Stimulated activated CD4-positive, alpha-beta T cell treated with anti-CD3 and anti-CD28 coated beads, TNF-alpha, amount 100 ng/mL, for 1 hour (primary cell): ENCODE results near the gene RUVBL1.

ENCODE experiments used
- DNase-seq, 3 donors: peaks; one replicate each; pipeline ENCODE4 v3.0.0-alpha.2; 2020; ENCODE audit warnings: low read depth in 3 of 3, low spot score in 1 of 3

Gene RUVBL1

DNA sequence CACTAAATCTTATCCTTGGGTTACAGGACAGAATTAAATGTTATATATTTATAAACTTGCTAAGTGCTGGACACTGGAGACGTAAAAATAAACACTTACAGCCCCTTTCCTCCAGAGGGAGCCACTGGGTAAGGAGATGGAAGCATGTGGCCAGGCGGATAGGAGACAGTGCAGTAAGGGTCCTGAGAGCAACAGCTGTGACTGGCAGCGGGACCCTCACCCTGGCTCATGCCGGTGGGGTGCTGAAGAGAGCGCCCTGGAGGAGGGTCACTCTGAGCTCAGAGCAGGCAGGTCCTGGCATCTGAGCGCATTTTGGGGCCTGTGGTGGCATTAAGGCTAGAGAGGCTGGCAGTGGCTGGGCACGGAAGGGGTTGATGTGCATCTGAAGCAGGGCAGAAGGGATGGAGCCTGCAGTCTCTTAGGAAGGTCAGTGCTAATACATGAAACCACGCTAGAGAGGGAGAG lies 55.4 kb downstream of the RUVBL1 start:
- DNase-seq: no peak

GRCh38 chr3:128067489-128067888 lies 56.1 kb downstream of the RUVBL1 start:
- no peak for DNase-seq

GRCh38 chr3:128066676-128067075 lies 56.9 kb downstream of the RUVBL1 start:
- no peak for DNase-seq

DNA sequence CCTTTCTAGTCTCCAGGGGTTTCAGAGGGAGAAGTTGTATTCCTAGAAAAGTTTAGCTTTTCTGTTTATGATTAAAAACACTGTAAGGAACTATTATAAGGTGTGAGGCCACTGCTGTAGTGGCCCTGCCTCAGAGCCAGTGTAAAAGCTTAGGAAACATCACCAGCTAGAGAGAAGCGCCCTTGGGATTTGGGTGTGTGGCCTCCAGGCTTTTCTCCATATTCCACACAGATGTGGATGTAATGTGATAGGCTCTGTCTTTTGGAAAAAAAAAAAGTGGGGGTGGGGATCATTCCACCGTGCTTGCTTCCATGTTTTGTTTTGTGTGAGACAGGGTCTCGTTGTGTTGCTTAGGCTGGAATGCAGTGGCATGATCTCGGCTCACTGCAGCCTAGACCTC lies 57.5 kb downstream of the RUVBL1 start:
- no peak for DNase-seq

GRCh38 chr3:128064962-128065361 lies 58.6 kb downstream of the RUVBL1 start:
- DNase-seq: no peak

DNA sequence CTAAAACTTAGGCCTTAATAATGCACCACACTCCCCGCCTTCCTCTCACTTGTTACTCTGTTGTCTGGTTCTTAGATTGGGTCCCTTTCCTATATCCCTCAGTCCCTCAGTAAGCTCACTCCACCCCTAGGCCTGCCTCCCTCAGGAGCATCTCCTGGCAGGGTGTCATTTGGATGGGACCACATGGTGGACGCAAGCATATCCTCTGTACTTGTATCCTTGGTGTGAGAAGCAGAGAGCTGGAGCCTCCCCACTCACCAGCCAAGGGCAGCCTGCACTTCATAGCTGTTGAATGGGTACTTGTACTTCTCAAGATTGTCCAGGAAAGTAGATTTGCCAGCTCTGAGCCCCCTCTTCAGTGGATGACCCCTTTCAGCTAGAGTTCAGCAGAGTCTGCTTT lies 59.7 kb downstream of the RUVBL1 start:
- no peak for DNase-seq

DNA sequence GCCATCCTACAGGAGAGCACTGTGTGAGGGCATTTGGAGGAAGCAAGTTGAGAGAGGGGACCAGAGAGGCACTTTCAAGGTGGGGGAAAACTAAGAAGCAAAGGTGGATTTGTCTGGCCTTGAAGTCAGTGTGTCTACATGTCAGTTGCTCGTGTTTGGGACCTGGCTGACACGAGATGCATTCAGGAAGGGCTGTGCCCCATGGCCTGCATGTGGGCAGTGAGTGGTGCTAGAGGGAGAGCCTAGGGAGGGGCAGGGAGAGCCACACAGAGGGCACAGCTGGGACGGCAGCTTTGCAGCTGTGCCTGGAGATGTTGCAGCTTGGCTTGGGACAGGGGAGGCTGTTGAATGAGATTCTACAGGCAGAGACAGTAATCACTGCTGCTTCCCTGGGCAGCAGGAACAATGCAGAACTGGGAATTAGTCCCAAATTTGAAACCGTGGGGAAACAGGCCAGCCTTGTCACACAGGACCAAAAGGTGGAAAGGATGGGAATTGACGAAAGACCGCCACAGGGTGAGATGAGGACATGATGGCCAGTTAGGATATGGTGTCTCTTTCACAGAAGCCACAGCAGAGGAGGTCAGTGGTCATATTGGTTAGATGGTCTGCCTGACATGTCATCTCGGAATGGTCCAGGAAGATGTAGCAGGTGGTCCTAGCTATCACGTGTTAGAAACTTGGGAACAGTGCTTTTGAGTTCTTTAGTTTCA lies 61.4 kb downstream of the RUVBL1 start:
- no peak for DNase-seq

DNA sequence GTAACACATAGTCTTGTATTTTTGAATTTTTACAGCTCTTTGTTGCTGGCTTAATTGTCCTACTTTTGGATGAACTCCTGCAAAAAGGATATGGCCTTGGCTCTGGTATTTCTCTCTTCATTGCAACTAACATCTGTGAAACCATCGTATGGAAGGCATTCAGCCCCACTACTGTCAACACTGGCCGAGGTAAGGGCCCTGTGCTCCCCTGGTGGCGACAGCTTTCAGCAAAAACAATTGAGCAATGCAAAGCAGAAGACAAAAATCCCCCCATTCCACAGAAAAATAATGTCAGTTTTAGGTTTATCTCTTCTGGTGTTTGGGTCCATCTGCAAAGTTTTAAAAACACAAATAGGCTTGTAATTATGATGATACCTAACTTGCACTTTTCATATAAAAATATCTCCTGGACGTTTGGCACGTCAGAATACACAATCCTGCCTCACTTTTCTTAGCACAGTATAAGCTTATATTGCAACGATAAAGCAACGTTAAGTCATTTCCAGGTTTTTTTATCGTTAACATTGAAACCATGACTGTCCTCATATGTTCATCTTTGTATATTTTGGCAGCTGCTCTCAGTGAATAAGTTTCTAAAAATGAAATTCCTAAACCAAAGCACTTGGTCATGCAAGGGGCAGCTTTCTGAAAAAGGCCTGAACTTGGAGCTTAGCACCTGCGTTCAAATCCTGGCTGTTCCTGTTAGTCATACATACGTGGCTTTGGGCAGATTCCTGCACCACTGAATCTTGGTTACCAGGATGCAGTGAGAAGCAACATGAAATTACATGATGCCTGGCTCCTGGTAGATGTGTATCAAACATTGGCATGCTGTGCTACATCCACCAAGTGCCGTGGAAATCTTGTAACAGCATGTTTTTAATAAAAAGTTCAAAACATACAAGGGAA lies 62.9 kb downstream of the RUVBL1 start:
- DNase-seq: no peak

- no peak for DNase-seq
Measured at GRCh38 chr3:128056258-128056657, 67.4 kb downstream of the RUVBL1 start.

- no peak for DNase-seq
Measured at GRCh38 chr3:128054367-128054766, 69.2 kb downstream of the RUVBL1 start.

GRCh38 chr3:128053614-128054013 lies 70.0 kb downstream of the RUVBL1 start:
- DNase-seq: no peak

- DNase-seq: no peak
Measured at GRCh38 chr3:128052595-128053351, 70.8 kb downstream of the RUVBL1 start.

GRCh38 chr3:128051837-128052594 lies 71.6 kb downstream of the RUVBL1 start, which contains the start of gene SEC61A1:
SEC61A1 (plus strand) TSS chr3:128052437; CDS start chr3:128052553, 116 bp downstream.
- peak; percentile 86 to 93 (median 93) for DNase-seq

- no peak for DNase-seq
Measured at GRCh38 chr3:128051459-128051836, 72.2 kb downstream of the RUVBL1 start.

DNA sequence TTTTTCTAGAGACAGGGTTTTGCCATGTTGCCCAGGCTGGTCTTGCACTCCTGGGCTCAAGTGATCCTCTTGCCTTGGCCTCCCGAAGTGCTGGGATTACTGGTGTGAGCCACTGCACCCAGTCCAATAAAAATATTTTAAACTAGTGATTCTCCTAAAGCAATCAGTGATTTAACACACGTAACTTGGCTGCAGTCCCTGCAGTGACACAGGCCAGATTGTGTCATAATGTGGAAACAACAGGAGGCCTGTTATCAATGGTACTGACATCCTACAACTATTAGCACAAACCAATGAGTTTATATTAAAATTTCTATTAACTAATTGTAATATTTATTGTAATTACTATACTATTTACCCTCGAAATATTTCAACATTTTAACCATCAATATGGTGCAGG lies 73.0 kb downstream of the RUVBL1 start:
- no peak for DNase-seq

- DNase-seq: no peak
Measured at GRCh38 chr3:128041344-128041743, 82.3 kb downstream of the RUVBL1 start.

DNA sequence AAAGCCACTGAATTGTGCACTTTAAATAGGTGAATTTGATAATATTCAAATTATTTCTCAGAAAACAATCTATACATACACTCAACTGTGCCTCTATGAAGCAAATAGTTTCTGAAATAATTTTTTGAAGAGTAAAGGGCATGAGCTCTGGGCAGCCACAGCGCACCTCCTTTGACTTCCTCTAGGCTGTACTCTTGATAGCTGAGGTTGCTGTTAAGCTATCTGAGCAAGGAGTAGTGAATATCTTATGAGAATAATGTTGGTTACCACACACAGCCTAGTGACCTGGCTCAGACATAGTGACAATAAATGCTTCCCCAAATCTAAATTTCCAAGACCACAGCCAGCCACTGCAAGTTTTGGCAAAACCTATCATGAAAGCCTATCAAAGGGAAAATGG lies 83.0 kb downstream of the RUVBL1 start:
- DNase-seq: no peak

GRCh38 chr3:128040041-128040440 lies 83.6 kb downstream of the RUVBL1 start:
- no peak for DNase-seq

GRCh38 chr3:128036119-128036518 lies 87.5 kb downstream of the RUVBL1 start:
- no peak for DNase-seq

GRCh38 chr3:128033102-128033501 lies 90.5 kb downstream of the RUVBL1 start:
- DNase-seq: no peak
